NCI-H1417 treated with DMSO at 0.1 percent for 48 hours (cell line): ENCODE measurements around the gene SGMS1.
"Not testable (repeated sequence)": the region's sequence is repeated elsewhere in the genome, so short reads cannot be mapped to it uniquely, and the experiment has no call there.

Experiments used
- DNase-seq: peaks from one replicate; lab custom pipeline; 2025; lab: John Stamatoyannopoulos, UW

The SGMS1 gene

GRCh38 chr10:50369931-50370330 lies 253.8 kb downstream of the SGMS1 start:
- DNase-seq, result no peak

- DNase-seq, result no peak
Observed at GRCh38 chr10:50367732-50368131, 256.0 kb downstream of the SGMS1 start.

GRCh38 chr10:50366421-50366820 lies 257.3 kb downstream of the SGMS1 start:
- DNase-seq, result not testable (repeated sequence)

GRCh38 chr10:50364730-50365129 lies 259.0 kb downstream of the SGMS1 start:
- DNase-seq, result not testable (repeated sequence)

- DNase-seq, result no peak
Observed at GRCh38 chr10:50362547-50363125, 261.1 kb downstream of the SGMS1 start.

- DNase-seq, result no peak
Observed at GRCh38 chr10:50361946-50362345, 261.8 kb downstream of the SGMS1 start.

GRCh38 chr10:50360077-50360850 lies 263.5 kb downstream of the SGMS1 start:
- no peak for DNase-seq

GRCh38 chr10:50358925-50359687 lies 264.6 kb downstream of the SGMS1 start:
- no peak for DNase-seq

- DNase-seq, result no peak
Observed at GRCh38 chr10:50358411-50358810, 265.3 kb downstream of the SGMS1 start.

GRCh38 chr10:50356481-50356832 lies 267.3 kb downstream of the SGMS1 start:
- DNase-seq, result not testable (repeated sequence)

- DNase-seq, result not testable (repeated sequence)
Observed at GRCh38 chr10:50355693-50356480, 267.9 kb downstream of the SGMS1 start.

- no peak for DNase-seq
Observed at GRCh38 chr10:50351483-50352146, 272.1 kb downstream of the SGMS1 start.

- no peak for DNase-seq
Observed at GRCh38 chr10:50350366-50350765, 273.4 kb downstream of the SGMS1 start.

GRCh38 chr10:50349554-50349953 lies 274.2 kb downstream of the SGMS1 start:
- DNase-seq, result no peak

GRCh38 chr10:50347394-50347802 lies 276.4 kb downstream of the SGMS1 start:
- DNase-seq, result no peak

- no peak for DNase-seq
Observed at GRCh38 chr10:50346942-50347341, 276.8 kb downstream of the SGMS1 start.

GRCh38 chr10:50345545-50345944 lies 278.2 kb downstream of the SGMS1 start:
- no peak for DNase-seq

GRCh38 chr10:50343702-50344331 lies 279.9 kb downstream of the SGMS1 start:
- no peak for DNase-seq

- DNase-seq, result no peak
Observed at GRCh38 chr10:50341987-50342386, 281.8 kb downstream of the SGMS1 start.

- DNase-seq, result no peak
Observed at GRCh38 chr10:50336140-50336539, 287.6 kb downstream of the SGMS1 start.

- no peak for DNase-seq
Observed at GRCh38 chr10:50335397-50335796, 288.4 kb downstream of the SGMS1 start.
